ENCODE results near the gene DENND4C. TPM values are rescaled to one million over a fixed set of nuclear protein-coding genes. Genes with fewer than 3 reads are reported as not detected.

Gene DENND4C
- total RNA-seq, 2 donors from 2014 or later = 26.0 to 28.9 TPM

GRCh38 chr9:19420877-19421276 is 190.4 kb downstream of the DENND4C start:
- Mint-ChIP-seq H3K36me3 (ENCODE audit: insufficient read depth in 2 of 2) (no peaks in the 10 kb centered on the region), H3K4me3 (no peak overlapping the region), H3K27me3 (ENCODE audit: low read depth) (no peaks in the 10 kb centered on the region), H3K9me3 (no peaks in the 10 kb centered on the region), H3K27ac (no peak overlapping the region), H3K4me1 (ENCODE audit: low read depth) (no peaks in the 10 kb centered on the region)
- DNase-seq = no peak
- no peak for ATAC-seq (replicated peaks in 1 of 2)

Other genes starting within 250 kb of the DENND4C start
- not detected for gene SAXO1, start 197.5 kb upstream of the DENND4C start, total RNA-seq
- 10 to 100 TPM; 36.9 to 41.6 TPM for gene RRAGA, start 181.3 kb upstream of the DENND4C start, total RNA-seq
- gene HAUS6, start 127.8 kb upstream of the DENND4C start, total RNA-seq = 10 to 100 TPM; 32.8 to 33.4 TPM
- gene PLIN2, start 103.2 kb upstream of the DENND4C start, total RNA-seq = 10 to 100 TPM; 76.4 to 84.0 TPM
- 1,000 to 10,000 TPM; 3,558 to 3,563 TPM for gene RPS6, start 149.5 kb downstream of the DENND4C start, total RNA-seq
- gene ACER2, start 178.3 kb downstream of the DENND4C start, total RNA-seq = 1 to 10 TPM; 2.4 to 2.8 TPM

Measured in activated T-cell treated with anti-CD3 and anti-CD28 coated beads, Interleukin-2, amount 50 U/mL, for 72 hours (primary cell).